Measurements from ENCODE around the gene MYMX. TPM values are rescaled to one million over a fixed set of nuclear protein-coding genes. Genes with fewer than 3 reads are reported as not detected.

Gene MYMX
- total and polyA plus RNA-seq, 2 of the 13 experiments (the other 11 are each of a cell fraction or from before 2014, with no cell fraction given), result not detected

GRCh38 chr6:44219053-44219814 lies 2.5 kb downstream of the MYMX start (continued):
- TF ChIP-seq ZHX1 (CRISPR knock-in tag; IDR thresholded peaks at IDR 0.05; ENCODE audit: low read depth), result 0 out of 2 replicates have a peak, but pooled peaks have one; percentile 60
- no peak for TF ChIP-seq ZNF749 (CRISPR knock-in tag; IDR thresholded peaks at IDR 0.05; ENCODE audit: borderline replicate concordance)
- TF ChIP-seq HNRNPLL (IDR thresholded peaks at IDR 0.05; ENCODE audit: low read depth, low read length, poor library complexity, severe bottlenecking), result peak; percentile 85
- peak; percentile 95 for TF ChIP-seq NRL (CRISPR knock-in tag; IDR thresholded peaks at IDR 0.05; ENCODE audit: borderline replicate concordance)
- TF ChIP-seq ZNF44 (CRISPR knock-in tag; IDR thresholded peaks at IDR 0.05), result peak; percentile 76; the same call in 1 of the 2 replicates
- peak; percentile 75; the same call in 1 of the 2 replicates for TF ChIP-seq HMGXB3 (CRISPR knock-in tag; IDR thresholded peaks at IDR 0.05; ENCODE audit: borderline replicate concordance)
- peak; percentile 58; the same call in 1 of the 2 replicates for TF ChIP-seq RXRB (CRISPR knock-in tag; IDR thresholded peaks at IDR 0.05; ENCODE audit: borderline replicate concordance)
- peak; percentile 91 for TF ChIP-seq GLI4 (CRISPR knock-in tag; IDR thresholded peaks at IDR 0.05; ENCODE audit: borderline replicate concordance)
- TF ChIP-seq SMAD3 (CRISPR knock-in tag; IDR thresholded peaks at IDR 0.05), result no peak; the same call in 1 of the 2 replicates
- no peak for TF ChIP-seq ZNF597 (CRISPR knock-in tag; IDR thresholded peaks at IDR 0.05)
- TF ChIP-seq EP300 (IDR thresholded peaks at IDR 0.05; ENCODE audit: low read depth in 2 of 2, low read length in 2 of 2), result peak in 1 of 2 experiments; percentile 39; a peak in 1 of 4 replicates
- 0 out of 2 replicates have a peak, but pooled peaks have one; percentile 52 for TF ChIP-seq EP300 (CRISPR knock-in tag; IDR thresholded peaks at IDR 0.05; ENCODE audit: borderline replicate concordance)
- peak; percentile 70; the same call in 1 of the 2 replicates for TF ChIP-seq ZGPAT (CRISPR knock-in tag; IDR thresholded peaks at IDR 0.05)
- TF ChIP-seq CHCHD3 (CRISPR knock-in tag; IDR thresholded peaks at IDR 0.05), result peak; percentile 75; the same call in 1 of the 2 replicates
- peak; percentile 55; the same call in 1 of the 2 replicates for TF ChIP-seq ZNF275 (CRISPR knock-in tag; IDR thresholded peaks at IDR 0.05; ENCODE audit: borderline replicate concordance)
- no peak for TF ChIP-seq SSRP1 (CRISPR knock-in tag; IDR thresholded peaks at IDR 0.05)
